Measurements from ENCODE around the gene SAMHD1. TPM values are rescaled to one million over a fixed set of nuclear protein-coding genes. Genes with fewer than 3 reads are reported as not detected.

SAMHD1 gene
- total RNA-seq, 2 experiments from 2014 or later, result 30.6 to 35.9 TPM

DNA sequence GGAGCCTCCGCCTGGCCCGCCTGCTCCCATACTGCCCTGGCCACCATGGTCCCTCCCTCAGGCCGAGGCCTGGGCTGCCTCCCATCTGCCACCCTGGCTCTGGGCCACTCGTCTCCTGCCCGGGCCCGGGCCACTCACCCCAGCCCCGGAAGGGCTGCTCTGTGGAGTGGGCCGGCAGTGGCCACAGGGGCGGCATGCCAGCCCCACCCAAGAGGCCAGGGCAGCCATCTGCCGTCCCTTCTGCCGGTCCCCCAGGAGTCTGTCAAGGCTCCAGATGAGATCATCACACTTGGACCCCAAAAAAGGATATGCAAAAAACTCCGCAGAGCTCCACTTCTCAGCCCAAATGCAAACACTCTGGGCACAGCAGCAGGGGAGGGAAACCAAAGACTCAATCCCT is 99.3 kb downstream of the SAMHD1 start:
- ChIA-PET CTCF (no interaction called here), POLR2A (interaction anchor here (1.1 kb wide), 1 partner anchor 16 kb away, joined by 3 read pairs; no protein-coding TSS in a partner anchor)
- peaks cover 3% of the 10 kb centered on the region for H3K9me3 Mint-ChIP-seq
- H3K36me3 Mint-ChIP-seq (ENCODE audit: low read depth), result no peaks in the 10 kb centered on the region
- intact Hi-C loops (cut with micrococcal nuclease), result no loop called here
- no peak overlapping the region for H3K4me3 Mint-ChIP-seq
- DNase-seq, result no peak
- H3K4me1 Mint-ChIP-seq (ENCODE audit: low read depth), result peaks cover 11% of the 10 kb centered on the region
- H3K27ac Mint-ChIP-seq, result no peak overlapping the region
- no peak for ATAC-seq
- H3K27me3 Mint-ChIP-seq, result no peaks in the 10 kb centered on the region
- TF ChIP-seq, protein P1, sequence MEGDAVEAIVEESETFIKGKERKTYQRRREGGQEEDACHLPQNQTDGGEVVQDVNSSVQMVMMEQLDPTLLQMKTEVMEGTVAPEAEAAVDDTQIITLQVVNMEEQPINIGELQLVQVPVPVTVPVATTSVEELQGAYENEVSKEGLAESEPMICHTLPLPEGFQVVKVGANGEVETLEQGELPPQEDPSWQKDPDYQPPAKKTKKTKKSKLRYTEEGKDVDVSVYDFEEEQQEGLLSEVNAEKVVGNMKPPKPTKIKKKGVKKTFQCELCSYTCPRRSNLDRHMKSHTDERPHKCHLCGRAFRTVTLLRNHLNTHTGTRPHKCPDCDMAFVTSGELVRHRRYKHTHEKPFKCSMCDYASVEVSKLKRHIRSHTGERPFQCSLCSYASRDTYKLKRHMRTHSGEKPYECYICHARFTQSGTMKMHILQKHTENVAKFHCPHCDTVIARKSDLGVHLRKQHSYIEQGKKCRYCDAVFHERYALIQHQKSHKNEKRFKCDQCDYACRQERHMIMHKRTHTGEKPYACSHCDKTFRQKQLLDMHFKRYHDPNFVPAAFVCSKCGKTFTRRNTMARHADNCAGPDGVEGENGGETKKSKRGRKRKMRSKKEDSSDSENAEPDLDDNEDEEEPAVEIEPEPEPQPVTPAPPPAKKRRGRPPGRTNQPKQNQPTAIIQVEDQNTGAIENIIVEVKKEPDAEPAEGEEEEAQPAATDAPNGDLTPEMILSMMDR (IDR thresholded peaks at IDR 0.05), result no peak

GRCh38 chr20:36851490-36851889 is 100.0 kb downstream of the SAMHD1 start:
- H3K27me3 Mint-ChIP-seq, result no peaks in the 10 kb centered on the region
- no peaks in the 10 kb centered on the region for H3K36me3 Mint-ChIP-seq (ENCODE audit: low read depth)
- no peak overlapping the region for H3K4me3 Mint-ChIP-seq
- peaks cover 3% of the 10 kb centered on the region for H3K9me3 Mint-ChIP-seq
- DNase-seq (no peak), ATAC-seq (no peak)
- intact Hi-C loops (cut with micrococcal nuclease), result no loop called here
- H3K4me1 Mint-ChIP-seq (ENCODE audit: low read depth), result peaks cover 4% of the 10 kb centered on the region
- POLR2A ChIA-PET, result interaction anchor here (1.1 kb wide), 1 partner anchor 15 kb away, joined by 3 read pairs; no protein-coding TSS in a partner anchor
- no peak overlapping the region for H3K27ac Mint-ChIP-seq
- TF ChIP-seq, protein P1 (IDR thresholded peaks at IDR 0.05), result no peak
- CTCF ChIA-PET, result no interaction called here

DNA sequence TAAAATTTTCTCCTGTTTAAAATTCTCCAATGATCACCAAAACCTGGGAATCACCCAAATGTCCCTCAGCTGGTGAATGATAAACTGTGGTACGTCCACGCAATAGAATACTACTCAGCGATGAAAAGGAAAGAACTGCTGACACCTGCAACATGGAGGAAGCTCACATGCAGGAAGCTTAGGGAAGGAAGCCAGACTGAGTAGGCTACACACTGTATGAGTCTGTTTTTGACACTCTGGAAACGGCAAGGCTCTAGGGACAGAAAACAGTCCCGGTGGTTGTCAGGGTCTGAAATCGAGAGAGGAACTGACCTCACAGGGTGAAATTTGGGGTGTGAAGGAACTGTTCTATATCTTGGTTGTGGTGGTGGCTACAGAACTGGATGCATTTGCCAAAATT is 100.7 kb downstream of the SAMHD1 start:
- H3K27ac Mint-ChIP-seq, result no peak overlapping the region
- CTCF ChIA-PET, result interaction anchor here (1.7 kb wide), 1 partner anchor 15 kb away, joined by 5 read pairs; no protein-coding TSS in a partner anchor
- no peaks in the 10 kb centered on the region for H3K27me3 Mint-ChIP-seq
- H3K36me3 Mint-ChIP-seq (ENCODE audit: low read depth), result no peaks in the 10 kb centered on the region
- ATAC-seq (no peak), DNase-seq (no peak)
- intact Hi-C loops (cut with micrococcal nuclease), result no loop called here
- POLR2A ChIA-PET, result interaction anchor here (0.6 kb wide), 1 partner anchor 94 kb away, joined by 3 read pairs; no protein-coding TSS in a partner anchor
- H3K9me3 Mint-ChIP-seq, result peaks cover 3% of the 10 kb centered on the region
- H3K4me1 Mint-ChIP-seq (ENCODE audit: low read depth), result peaks cover 6% of the 10 kb centered on the region
- TF ChIP-seq, protein P1 (IDR thresholded peaks at IDR 0.05), result no peak
- H3K4me3 Mint-ChIP-seq, result no peak overlapping the region

DNA sequence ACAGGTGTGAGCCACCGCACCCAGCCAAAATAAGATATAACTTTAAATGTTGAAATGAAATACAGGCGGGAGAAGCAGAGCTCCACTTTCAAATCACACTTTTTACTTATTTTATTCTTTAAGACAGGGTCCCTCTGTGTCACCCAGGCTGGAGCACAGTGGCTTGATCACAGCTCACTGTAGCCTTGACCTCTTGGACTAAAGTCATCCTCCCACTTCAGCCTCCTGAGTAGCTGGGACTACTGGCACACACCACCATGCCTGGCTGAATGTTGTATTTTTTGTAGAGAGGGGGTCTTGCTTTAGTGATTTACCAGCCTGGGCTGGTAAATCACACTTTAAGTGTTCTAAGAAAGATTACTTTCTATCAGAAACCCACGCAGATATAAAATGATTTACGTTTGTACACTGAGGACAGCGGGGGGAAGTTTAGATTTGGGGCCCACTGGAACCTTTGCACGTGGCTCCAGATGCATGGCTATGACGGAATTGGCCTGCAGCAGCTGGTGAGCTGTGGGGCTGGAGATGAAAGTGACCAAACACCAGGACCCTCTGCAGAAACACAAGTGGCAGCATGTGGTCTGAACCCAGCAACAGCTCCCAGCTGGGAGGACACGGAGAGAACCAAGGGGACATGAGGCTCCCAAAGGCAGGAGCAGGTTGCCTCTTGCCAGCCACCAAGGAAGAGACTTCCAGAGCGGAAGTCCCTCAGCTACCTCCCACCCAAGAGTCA is 102.0 kb downstream of the SAMHD1 start:
- Mint-ChIP-seq H3K36me3 (ENCODE audit: low read depth) (no peaks in the 10 kb centered on the region), H3K4me1 (ENCODE audit: low read depth) (peaks cover 14% of the 10 kb centered on the region), H3K4me3 (no peak overlapping the region), H3K27me3 (no peaks in the 10 kb centered on the region), H3K27ac (no peak overlapping the region), H3K9me3 (peaks cover 3% of the 10 kb centered on the region)
- POLR2A ChIA-PET, result no interaction called here
- intact Hi-C loops (cut with micrococcal nuclease), result no loop called here
- DNase-seq (no peak), ATAC-seq (no peak)
- CTCF ChIA-PET, result interaction anchor here (0.8 to 4.2 kb wide), 3 partner anchors 14 to 41 kb away, joined by 3 to 21 read pairs (median 5); no protein-coding TSS in a partner anchor
- TF ChIP-seq, protein P1 (IDR thresholded peaks at IDR 0.05), result no peak

- no peak for ATAC-seq
- no peak for DNase-seq
- H3K27ac Mint-ChIP-seq, result no peak overlapping the region
- TF ChIP-seq, protein P1 (IDR thresholded peaks at IDR 0.05), result no peak
- peaks cover 3% of the 10 kb centered on the region for H3K9me3 Mint-ChIP-seq
- CTCF ChIA-PET, result interaction anchor here (4.2 kb wide), 1 partner anchor 40 kb away, joined by 21 read pairs; no protein-coding TSS in a partner anchor
- no peak overlapping the region for H3K4me3 Mint-ChIP-seq
- no peaks in the 10 kb centered on the region for H3K27me3 Mint-ChIP-seq
- intact Hi-C loops (cut with micrococcal nuclease), result no loop called here
- H3K36me3 Mint-ChIP-seq (ENCODE audit: low read depth), result no peaks in the 10 kb centered on the region
- POLR2A ChIA-PET, result interaction anchor here (3.9 kb wide), 1 partner anchor 15 kb away, joined by 20 read pairs; a partner anchor contains a TSS
- H3K4me1 Mint-ChIP-seq (ENCODE audit: low read depth), result peaks cover 15% of the 10 kb centered on the region
These were observed 102.8 kb downstream of the SAMHD1 start for GRCh38 chr20:36848677-36849076.
